Suprapubic skin (tissue), 4 donors: ENCODE measurements around the gene RAB6B. TPM values are rescaled to one million over a fixed set of nuclear protein-coding genes. Genes with fewer than 3 reads are reported as not detected.

Experiments used
- DNase-seq, 2 donors: peaks; one replicate each; pipeline ENCODE4 v3.0.0-alpha.2; 2019; ENCODE audit warnings: low spot score in 2 of 2
- H3K27ac ChIP-seq: fragments of 200-600 bp; sonication (generic); one replicate; pipeline ENCODE4 v1.5.1; 2019
- H3K27me3 ChIP-seq: fragments of 200-600 bp; sonication (generic); one replicate; pipeline ENCODE4 v1.5.1; 2019
- H3K36me3 ChIP-seq: fragments of 200-600 bp; sonication (generic); one replicate; pipeline ENCODE4 v1.5.1; 2019
- H3K4me1 ChIP-seq: fragments of 200-600 bp; sonication (generic); one replicate; pipeline ENCODE4 v1.5.1; 2019
- H3K4me3 ChIP-seq: fragments of 200-600 bp; sonication (generic); one replicate; pipeline ENCODE4 v1.5.1; 2019; ENCODE audit warnings: mild to moderate bottlenecking
- H3K9me3 ChIP-seq: fragments of 200-600 bp; sonication (generic); one replicate; pipeline ENCODE4 v1.5.1; 2019
- CTCF ChIP-seq, 2 donors: fragments of 200-600 bp in 1 of 2; fragments of 450-650 bp in 1 of 2; sonication (generic) in 1 of 2; IDR thresholded peaks; one replicate each; pipeline ENCODE4 v1.5.1; 2016 to 2019; ENCODE audit warnings: antibody characterized with exemption in 2 of 2, mild to moderate bottlenecking in 1 of 2, moderate library complexity in 1 of 2
- EP300 ChIP-seq: sonication (generic); formaldehyde crosslinking; IDR thresholded peaks from one replicate; pipeline ENCODE4 v1.6.1; 2017; ENCODE audit warnings: antibody characterized with exemption
- POLR2A ChIP-seq, 2 donors: fragments of 450-650 bp; IDR thresholded peaks; one replicate each; pipeline ENCODE4 v1.6.1; 2017; ENCODE audit warnings: antibody characterized with exemption in 2 of 2, mild to moderate bottlenecking in 2 of 2, moderate library complexity in 2 of 2
- POLR2AphosphoS5 ChIP-seq, 3 donors: sonication (generic); formaldehyde crosslinking; IDR thresholded peaks; one replicate each; pipeline ENCODE4 v1.6.1; 2017; ENCODE audit warnings: antibody characterized with exemption in 3 of 3
- WGBS: methylation state at CpG from one replicate; pipeline ENCODE4 v1.1.5; 2018; 5-methylcytosine and 5-hydroxymethylcytosine counted together
- total RNA-seq, 4 donors: library from RNA; depleted of rRNA; stranded (reverse); fragments of >200 nt; gene quantifications; one replicate each; pipeline ENCODE4 v1.1.0, GENCODE V29; 2016

RAB6B gene
- total RNA-seq, 4 donors from 2014 or later = 0.34 to 1.3 (median 0.83) TPM

GRCh38 chr3:133892541-133893231 lies 3.0 kb downstream of the RAB6B start:
- H3K9me3 ChIP-seq = no peaks in the 10 kb centered on the region
- no peak for TF ChIP-seq POLR2AphosphoS5 (IDR thresholded peaks at IDR 0.05)
- no peak for TF ChIP-seq POLR2A (IDR thresholded peaks at IDR 0.05)
- TF ChIP-seq EP300 = no peak
- no peak for TF ChIP-seq CTCF (IDR thresholded peaks at IDR 0.05)
- H3K27ac ChIP-seq = no peak overlapping the region
- peaks cover 26% of the 10 kb centered on the region for H3K27me3 ChIP-seq
- WGBS = 85% methylated on average over 6 of the region's 6 CpGs
- DNase-seq = no peak
- peaks cover 17% of the 10 kb centered on the region for H3K4me1 ChIP-seq
- H3K4me3 ChIP-seq = no peak overlapping the region
- no peaks in the 10 kb centered on the region for H3K36me3 ChIP-seq

DNA sequence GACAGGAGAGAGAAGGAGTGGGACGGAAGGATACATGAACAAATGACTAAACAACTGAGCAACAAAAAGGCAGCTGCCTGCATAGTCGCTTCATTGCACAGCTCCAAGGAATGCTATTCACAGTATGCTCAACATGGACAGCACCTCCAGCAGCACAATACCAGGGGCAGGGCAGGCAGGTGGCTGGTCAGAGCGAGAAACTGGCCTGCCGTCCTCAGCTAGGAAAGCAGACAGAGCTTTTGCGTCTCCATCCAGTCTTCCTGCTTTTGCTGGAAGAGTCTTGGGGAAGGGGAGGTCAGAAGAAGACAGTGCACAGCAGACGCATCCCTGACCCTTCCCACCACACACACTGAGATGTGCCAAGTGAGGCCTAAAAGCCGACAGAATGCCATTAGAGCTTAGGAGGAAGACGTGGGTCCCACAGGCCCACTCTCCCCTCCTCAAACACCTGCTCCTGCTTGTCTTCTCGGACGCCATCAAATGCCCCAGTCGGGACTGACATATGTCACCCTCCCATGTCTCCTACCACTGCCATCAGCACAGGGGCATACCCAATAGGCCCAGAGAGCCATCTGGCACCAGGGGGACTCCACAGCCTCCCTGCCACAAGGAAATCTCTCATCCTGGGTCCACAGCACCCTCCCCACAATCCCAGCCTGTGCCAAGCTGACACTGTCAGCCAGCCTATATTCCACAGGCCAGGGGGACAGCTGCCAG lies 3.9 kb downstream of the RAB6B start:
- H3K27me3 ChIP-seq = peaks cover 26% of the 10 kb centered on the region
- TF ChIP-seq POLR2AphosphoS5 (IDR thresholded peaks at IDR 0.05) (no peak), CTCF (IDR thresholded peaks at IDR 0.05) (no peak), POLR2A (IDR thresholded peaks at IDR 0.05) (no peak), EP300 (no peak)
- no peak overlapping the region for H3K4me3 ChIP-seq
- no peaks in the 10 kb centered on the region for H3K9me3 ChIP-seq
- WGBS = 89% methylated on average over 10 of the region's 11 CpGs
- H3K4me1 ChIP-seq = peaks cover 17% of the 10 kb centered on the region
- no peak for DNase-seq
- H3K36me3 ChIP-seq = no peaks in the 10 kb centered on the region
- no peak overlapping the region for H3K27ac ChIP-seq

DNA sequence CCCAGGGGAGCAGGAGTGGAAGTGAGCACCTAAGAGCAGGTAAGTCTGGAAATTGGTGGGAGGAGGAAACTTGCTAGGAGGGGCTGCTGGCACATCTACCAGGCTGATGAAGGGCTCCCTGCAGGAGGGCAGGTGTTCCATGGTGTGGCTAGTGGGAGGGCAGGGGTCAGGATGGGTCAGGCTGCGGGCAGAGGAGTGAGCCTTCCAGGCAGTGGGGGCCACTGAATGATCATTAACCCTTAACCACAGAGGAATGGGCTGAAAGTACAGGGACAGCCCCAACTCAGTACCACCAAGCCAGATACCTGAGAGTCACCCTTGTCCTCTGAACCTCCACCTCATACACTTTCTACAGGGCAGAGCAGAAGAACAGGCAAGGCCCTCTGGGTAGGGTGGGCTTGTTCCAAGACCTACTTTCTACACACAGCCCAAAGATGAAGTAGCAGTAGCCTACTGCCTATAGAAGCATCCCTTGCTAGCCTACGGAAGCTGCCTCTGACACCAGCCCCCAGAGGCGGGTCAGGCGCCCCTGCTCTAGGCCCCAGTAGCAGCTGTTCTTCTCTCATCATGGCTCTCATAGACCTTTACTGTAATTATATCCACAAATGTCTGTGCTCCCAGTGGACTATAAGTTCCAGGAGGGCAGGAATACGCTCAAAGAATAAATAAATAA lies 4.6 kb downstream of the RAB6B start:
- Histone ChIP-seq H3K27me3 (peaks cover 21% of the 10 kb centered on the region), H3K27ac (no peak overlapping the region), H3K9me3 (no peaks in the 10 kb centered on the region), H3K36me3 (no peaks in the 10 kb centered on the region), H3K4me1 (peaks cover 15% of the 10 kb centered on the region), H3K4me3 (no peak overlapping the region)
- no peak for DNase-seq
- 98% methylated on average over 5 of the region's 5 CpGs for WGBS
- TF ChIP-seq EP300 (no peak), POLR2AphosphoS5 (IDR thresholded peaks at IDR 0.05) (no peak), CTCF (IDR thresholded peaks at IDR 0.05) (no peak), POLR2A (IDR thresholded peaks at IDR 0.05) (no peak)

GRCh38 chr3:133890037-133890436 lies 5.6 kb downstream of the RAB6B start:
- WGBS = 100% methylated on average over 2 of the region's 2 CpGs
- H3K36me3 ChIP-seq = no peaks in the 10 kb centered on the region
- peaks cover 10% of the 10 kb centered on the region for H3K27me3 ChIP-seq
- no peak overlapping the region for H3K27ac ChIP-seq
- TF ChIP-seq EP300 (no peak), POLR2AphosphoS5 (IDR thresholded peaks at IDR 0.05) (no peak), CTCF (IDR thresholded peaks at IDR 0.05) (no peak), POLR2A (IDR thresholded peaks at IDR 0.05) (no peak)
- H3K9me3 ChIP-seq = no peaks in the 10 kb centered on the region
- no peak overlapping the region for H3K4me3 ChIP-seq
- DNase-seq = no peak
- H3K4me1 ChIP-seq = peaks cover 6% of the 10 kb centered on the region

GRCh38 chr3:133888726-133889340 lies 6.8 kb downstream of the RAB6B start:
- TF ChIP-seq POLR2A (IDR thresholded peaks at IDR 0.05) = no peak
- no peak for TF ChIP-seq POLR2AphosphoS5 (IDR thresholded peaks at IDR 0.05)
- no peak for TF ChIP-seq EP300
- TF ChIP-seq CTCF (IDR thresholded peaks at IDR 0.05) = no peak

More at GRCh38 chr3:133888726-133889340, 6.8 kb downstream of the RAB6B start:
- no peaks in the 10 kb centered on the region for H3K4me1 ChIP-seq
- no peaks in the 10 kb centered on the region for H3K36me3 ChIP-seq
- 94% methylated on average over 9 of the region's 9 CpGs for WGBS
- no peaks in the 10 kb centered on the region for H3K9me3 ChIP-seq
- no peak for DNase-seq
- no peak overlapping the region for H3K27ac ChIP-seq
- no peaks in the 10 kb centered on the region for H3K27me3 ChIP-seq
- H3K4me3 ChIP-seq = no peak overlapping the region
